Esophagus squamous epithelium (tissue), 4 donors: ENCODE measurements around the gene PRSS23.

Experiments
- POLR2A ChIP-seq, 4 donors: fragments of 450-650 bp; IDR thresholded peaks; one replicate each; pipeline ENCODE4 v1.6.1; 2017; ENCODE audit warnings: antibody characterized with exemption in 4 of 4, mild to moderate bottlenecking in 4 of 4, moderate library complexity in 3 of 4
- TF ChIP-seq, protein P1 (sequence below), 6 experiments: fragments of 450-650 bp in 4 of 6; fragments of 200-600 bp in 2 of 6; sonication (generic) in 2 of 6; IDR thresholded peaks; one replicate each; pipeline ENCODE4 v1.5.1; 2016 to 2019; ENCODE audit warnings: antibody characterized with exemption in 6 of 6, mild to moderate bottlenecking in 4 of 6, moderate library complexity in 4 of 6

DNA sequence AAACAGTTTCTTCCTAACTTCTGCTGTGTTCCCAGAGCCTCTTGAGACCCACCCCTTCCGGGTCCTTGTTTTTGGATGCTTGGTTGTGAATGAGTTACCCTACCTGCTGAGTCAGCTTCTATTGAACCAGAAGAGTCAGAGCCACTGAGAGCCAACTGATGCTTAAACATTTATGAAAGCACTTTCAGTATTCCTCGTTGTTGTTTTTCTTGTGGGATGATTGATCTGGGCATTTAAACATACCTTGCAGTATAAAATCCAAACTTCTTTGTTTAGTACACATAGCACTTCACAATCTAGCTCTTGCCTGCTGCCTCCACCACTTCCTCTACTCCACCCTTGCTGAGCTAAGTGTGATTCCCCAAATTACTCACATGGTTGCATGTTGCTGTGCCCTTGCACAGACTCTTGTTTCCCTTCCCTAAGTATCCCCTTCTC, 5.5 kb downstream of the PRSS23 start:
- TF ChIP-seq, protein P1, sequence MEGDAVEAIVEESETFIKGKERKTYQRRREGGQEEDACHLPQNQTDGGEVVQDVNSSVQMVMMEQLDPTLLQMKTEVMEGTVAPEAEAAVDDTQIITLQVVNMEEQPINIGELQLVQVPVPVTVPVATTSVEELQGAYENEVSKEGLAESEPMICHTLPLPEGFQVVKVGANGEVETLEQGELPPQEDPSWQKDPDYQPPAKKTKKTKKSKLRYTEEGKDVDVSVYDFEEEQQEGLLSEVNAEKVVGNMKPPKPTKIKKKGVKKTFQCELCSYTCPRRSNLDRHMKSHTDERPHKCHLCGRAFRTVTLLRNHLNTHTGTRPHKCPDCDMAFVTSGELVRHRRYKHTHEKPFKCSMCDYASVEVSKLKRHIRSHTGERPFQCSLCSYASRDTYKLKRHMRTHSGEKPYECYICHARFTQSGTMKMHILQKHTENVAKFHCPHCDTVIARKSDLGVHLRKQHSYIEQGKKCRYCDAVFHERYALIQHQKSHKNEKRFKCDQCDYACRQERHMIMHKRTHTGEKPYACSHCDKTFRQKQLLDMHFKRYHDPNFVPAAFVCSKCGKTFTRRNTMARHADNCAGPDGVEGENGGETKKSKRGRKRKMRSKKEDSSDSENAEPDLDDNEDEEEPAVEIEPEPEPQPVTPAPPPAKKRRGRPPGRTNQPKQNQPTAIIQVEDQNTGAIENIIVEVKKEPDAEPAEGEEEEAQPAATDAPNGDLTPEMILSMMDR (IDR thresholded peaks at IDR 0.05) = no peak
- no peak for TF ChIP-seq POLR2A (IDR thresholded peaks at IDR 0.05)
